ENCODE data around the gene DYSF.

The DYSF gene

GRCh38 chr2:71662665-71663394 is 209.5 kb downstream of the DYSF start:
- DNase-seq: no peak

GRCh38 chr2:71664161-71664560 is 210.8 kb downstream of the DYSF start:
- no peak for DNase-seq

- no peak for DNase-seq
These were observed 212.1 kb downstream of the DYSF start for GRCh38 chr2:71665168-71666093.

GRCh38 chr2:71666094-71666474 is 212.7 kb downstream of the DYSF start:
- no peak for DNase-seq

- no peak for DNase-seq
These were observed 214.2 kb downstream of the DYSF start for GRCh38 chr2:71667256-71668182.

GRCh38 chr2:71668326-71669057 is 215.1 kb downstream of the DYSF start:
- DNase-seq: no peak

GRCh38 chr2:71669058-71669456 is 215.7 kb downstream of the DYSF start:
- no peak for DNase-seq

GRCh38 chr2:71669628-71670429 is 216.5 kb downstream of the DYSF start:
- no peak for DNase-seq

GRCh38 chr2:71670430-71670795 is 217.1 kb downstream of the DYSF start:
- no peak for DNase-seq

- no peak for DNase-seq
These were observed 218.0 kb downstream of the DYSF start for GRCh38 chr2:71671203-71671854.

GRCh38 chr2:71671895-71672825 is 218.8 kb downstream of the DYSF start:
- DNase-seq: no peak

- DNase-seq: no peak
These were observed 219.8 kb downstream of the DYSF start for GRCh38 chr2:71672826-71673795.

GRCh38 chr2:71674158-71674851 is 220.9 kb downstream of the DYSF start:
- no peak for DNase-seq

- no peak for DNase-seq
These were observed 221.9 kb downstream of the DYSF start for GRCh38 chr2:71675296-71675695.

GRCh38 chr2:71678874-71679273 is 225.5 kb downstream of the DYSF start:
- no peak for DNase-seq

GRCh38 chr2:71679491-71679890 is 226.1 kb downstream of the DYSF start:
- DNase-seq: no peak

GRCh38 chr2:71680925-71681324 is 227.6 kb downstream of the DYSF start:
- DNase-seq: no peak

GRCh38 chr2:71681626-71682025 is 228.3 kb downstream of the DYSF start:
- DNase-seq: no peak

Measured in GF-D8 (cell line).